Loucy (cell line): ENCODE results near the gene EPHA7.

Experiments
- EZH2phosphoT487 ChIP-seq: fragments of 200-600 bp; IDR thresholded peaks from 2 replicates; pipeline ENCODE4 v1.6.1; 2018; ENCODE audit warnings: antibody characterized with exemption, mild to moderate bottlenecking, moderate library complexity, borderline replicate concordance
- TF ChIP-seq, protein P1 (sequence below): fragments of 200-600 bp; sonication (generic); conservative IDR thresholded peaks from 2 replicates; pipeline ENCODE4 v1.5.1; 2014; ENCODE audit warnings: mild to moderate bottlenecking, antibody characterized with exemption, low read length

DNA sequence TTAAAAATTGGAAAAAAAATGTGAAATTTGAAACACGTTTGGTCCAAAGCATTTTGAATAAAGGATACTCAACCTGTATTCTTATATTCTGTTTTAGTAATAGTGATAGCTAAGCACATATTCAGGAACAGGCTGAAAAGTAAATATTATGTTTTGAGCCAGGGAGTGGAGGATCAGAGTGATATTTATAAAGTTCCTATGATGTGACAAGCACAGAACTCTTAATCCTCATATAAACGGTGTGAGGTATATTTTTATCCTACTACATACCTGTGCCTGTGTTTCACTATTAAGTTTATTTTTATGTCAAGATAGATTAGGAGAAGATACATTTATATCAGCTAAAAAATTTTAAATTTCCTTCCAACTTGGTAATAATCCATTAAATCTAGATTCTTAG is 225.5 kb downstream of the EPHA7 start:
- TF ChIP-seq, protein P1, sequence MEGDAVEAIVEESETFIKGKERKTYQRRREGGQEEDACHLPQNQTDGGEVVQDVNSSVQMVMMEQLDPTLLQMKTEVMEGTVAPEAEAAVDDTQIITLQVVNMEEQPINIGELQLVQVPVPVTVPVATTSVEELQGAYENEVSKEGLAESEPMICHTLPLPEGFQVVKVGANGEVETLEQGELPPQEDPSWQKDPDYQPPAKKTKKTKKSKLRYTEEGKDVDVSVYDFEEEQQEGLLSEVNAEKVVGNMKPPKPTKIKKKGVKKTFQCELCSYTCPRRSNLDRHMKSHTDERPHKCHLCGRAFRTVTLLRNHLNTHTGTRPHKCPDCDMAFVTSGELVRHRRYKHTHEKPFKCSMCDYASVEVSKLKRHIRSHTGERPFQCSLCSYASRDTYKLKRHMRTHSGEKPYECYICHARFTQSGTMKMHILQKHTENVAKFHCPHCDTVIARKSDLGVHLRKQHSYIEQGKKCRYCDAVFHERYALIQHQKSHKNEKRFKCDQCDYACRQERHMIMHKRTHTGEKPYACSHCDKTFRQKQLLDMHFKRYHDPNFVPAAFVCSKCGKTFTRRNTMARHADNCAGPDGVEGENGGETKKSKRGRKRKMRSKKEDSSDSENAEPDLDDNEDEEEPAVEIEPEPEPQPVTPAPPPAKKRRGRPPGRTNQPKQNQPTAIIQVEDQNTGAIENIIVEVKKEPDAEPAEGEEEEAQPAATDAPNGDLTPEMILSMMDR, result no peak
- no peak for TF ChIP-seq EZH2phosphoT487
